NT2/D1 (cell line): ENCODE measurements around the gene AIFM1.

Experiments
- YY1 ChIP-seq: IDR thresholded peaks from 2 replicates; pipeline ENCODE4 v1.6.1; 2011; ENCODE audit not compliant: insufficient read length, insufficient read depth
- ZNF274 ChIP-seq: IDR thresholded peaks from 2 replicates; pipeline ENCODE4 v1.6.1; 2011; ENCODE audit warnings: mild to moderate bottlenecking, low read depth, low read length

DNA sequence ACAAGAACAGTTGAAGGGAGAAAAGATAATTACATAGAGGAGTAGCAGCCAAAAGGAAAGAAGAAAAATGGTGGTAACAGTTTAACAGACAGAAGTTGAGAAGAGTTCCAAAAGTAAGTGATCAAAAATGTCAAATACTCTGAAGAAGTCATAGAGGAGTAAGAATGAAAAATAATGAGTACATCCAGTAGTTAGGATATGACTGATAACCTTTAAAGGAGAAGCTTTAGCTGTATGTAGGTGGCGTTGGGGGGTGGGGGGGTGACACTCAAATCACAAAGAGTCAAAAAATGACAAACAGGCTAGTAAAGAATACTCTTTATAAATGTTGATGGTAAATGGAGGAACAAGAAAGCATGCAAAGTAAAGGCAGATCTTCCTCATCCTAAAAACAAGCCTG is 46.7 kb upstream of the AIFM1 start:
- no peak for TF ChIP-seq YY1
- TF ChIP-seq ZNF274, result no peak
